Stromal cell of bone marrow (primary cell): ENCODE results near the gene DOLPP1.
"Not testable (repeated sequence)": the region's sequence is repeated elsewhere in the genome, so short reads cannot be mapped to it uniquely, and the experiment has no call there.

Experiments
- DNase-seq: peaks from one replicate; pipeline ENCODE4 v3.0.0-alpha.2; 2012; ENCODE audit warnings: low read depth

The DOLPP1 gene

GRCh38 chr9:129111528-129112151 is 30.7 kb downstream of the DOLPP1 start:
- DNase-seq, result no peak

- not testable (repeated sequence) for DNase-seq
Measured at GRCh38 chr9:129112526-129112925, 31.6 kb downstream of the DOLPP1 start.

GRCh38 chr9:129113645-129114304 is 32.9 kb downstream of the DOLPP1 start:
- no peak for DNase-seq

- no peak for DNase-seq
Measured at GRCh38 chr9:129118799-129119198, 37.9 kb downstream of the DOLPP1 start.

- DNase-seq, result no peak
Measured at GRCh38 chr9:129121483-129121882, 40.6 kb downstream of the DOLPP1 start.

GRCh38 chr9:129122133-129122532 is 41.2 kb downstream of the DOLPP1 start:
- DNase-seq, result no peak

GRCh38 chr9:129122976-129123375 is 42.1 kb downstream of the DOLPP1 start:
- DNase-seq, result not testable (repeated sequence)

- no peak for DNase-seq
Measured at GRCh38 chr9:129124506-129125069, 43.7 kb downstream of the DOLPP1 start.

- peak; percentile 95 for DNase-seq
Measured at GRCh38 chr9:129125478-129125877, 44.6 kb downstream of the DOLPP1 start.

GRCh38 chr9:129126749-129127618 is 46.1 kb downstream of the DOLPP1 start:
- no peak for DNase-seq

GRCh38 chr9:129128689-129129088 is 47.8 kb downstream of the DOLPP1 start:
- DNase-seq, result no peak

GRCh38 chr9:129130271-129130670 is 49.4 kb downstream of the DOLPP1 start:
- DNase-seq, result not testable (repeated sequence)

- DNase-seq, result no peak
Measured at GRCh38 chr9:129130791-129131190, 49.9 kb downstream of the DOLPP1 start.

GRCh38 chr9:129131300-129132145 is 50.6 kb downstream of the DOLPP1 start:
- no peak for DNase-seq

GRCh38 chr9:129133082-129133481 is 52.2 kb downstream of the DOLPP1 start:
- no peak for DNase-seq

GRCh38 chr9:129135476-129135875 is 54.6 kb downstream of the DOLPP1 start:
- no peak for DNase-seq

GRCh38 chr9:129136446-129137035 is 55.6 kb downstream of the DOLPP1 start:
- DNase-seq, result no peak

GRCh38 chr9:129137292-129138143 is 56.6 kb downstream of the DOLPP1 start:
- no peak for DNase-seq

- no peak for DNase-seq
Measured at GRCh38 chr9:129138144-129138462, 57.2 kb downstream of the DOLPP1 start.

GRCh38 chr9:129138476-129139232 is 57.7 kb downstream of the DOLPP1 start:
- peak; percentile 92 for DNase-seq
